DMS114 treated with DMSO at 0.1 percent for 48 hours (cell line): ENCODE data around the gene LRRC49.

Source experiments
- DNase-seq: peaks from one replicate; lab custom pipeline; 2025; ENCODE audit not compliant: unreplicated experiment; lab: John Stamatoyannopoulos, UW

LRRC49 gene

GRCh38 chr15:71048913-71049675, 156.5 kb downstream of the LRRC49 start:
- no peak for DNase-seq

GRCh38 chr15:71049706-71050422, 157.2 kb downstream of the LRRC49 start:
- DNase-seq = no peak

DNA sequence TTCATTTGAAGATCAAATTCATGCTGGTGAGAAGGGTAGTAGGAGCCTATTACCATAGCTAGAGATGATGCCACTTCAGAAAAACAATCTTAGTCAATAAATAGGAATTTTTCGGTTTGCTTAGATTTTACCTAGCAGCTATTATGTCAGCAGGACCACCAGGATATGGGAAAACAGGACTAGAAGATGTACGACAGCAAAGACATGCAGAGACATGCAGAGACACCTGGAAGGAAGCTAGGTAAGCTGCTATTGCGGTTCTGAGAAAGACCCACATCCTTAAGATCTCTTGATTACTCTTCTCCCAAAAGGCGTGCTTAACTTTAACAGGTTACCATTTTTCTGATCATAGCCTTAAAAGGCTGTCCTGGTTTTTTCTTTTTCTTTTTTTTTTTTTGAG, 157.8 kb downstream of the LRRC49 start:
- no peak for DNase-seq

GRCh38 chr15:71051539-71051938, 158.9 kb downstream of the LRRC49 start:
- no peak for DNase-seq

- DNase-seq = no peak
Observed at GRCh38 chr15:71052356-71052755, 159.7 kb downstream of the LRRC49 start.

DNA sequence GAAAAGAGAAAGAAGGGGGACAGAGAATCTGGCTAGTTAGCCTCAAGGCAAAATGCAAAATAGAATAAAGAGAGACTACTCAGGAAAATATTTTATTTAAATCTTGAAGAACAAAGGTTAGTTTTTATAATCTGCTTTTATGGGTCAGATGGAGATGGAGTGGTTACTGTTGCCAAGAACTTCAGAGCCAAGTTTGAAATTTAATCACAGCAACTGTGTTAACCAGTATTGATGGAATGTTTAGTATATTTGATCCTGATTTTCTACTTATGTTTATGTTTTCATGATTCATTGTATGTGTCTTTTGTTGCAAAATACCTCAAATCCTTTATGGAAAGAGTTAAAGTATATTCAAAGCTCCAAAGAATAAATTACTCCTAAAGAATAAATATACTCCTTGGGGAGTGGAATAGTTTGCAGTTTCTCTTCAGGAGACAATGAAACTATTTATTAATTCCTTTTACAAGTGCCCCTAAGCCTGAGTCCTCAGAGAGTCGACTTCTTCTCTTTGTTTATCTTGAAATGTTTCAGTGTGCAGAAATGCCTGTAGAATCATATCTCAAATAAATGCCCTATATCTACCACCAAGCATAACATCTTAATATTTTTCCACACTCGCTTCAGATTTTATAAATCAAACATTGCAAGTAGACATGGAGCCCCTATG, 161.8 kb downstream of the LRRC49 start:
- DNase-seq = no peak

GRCh38 chr15:71055461-71055860, 162.8 kb downstream of the LRRC49 start:
- DNase-seq = no peak

GRCh38 chr15:71056111-71056510, 163.5 kb downstream of the LRRC49 start:
- DNase-seq = no peak

DNA sequence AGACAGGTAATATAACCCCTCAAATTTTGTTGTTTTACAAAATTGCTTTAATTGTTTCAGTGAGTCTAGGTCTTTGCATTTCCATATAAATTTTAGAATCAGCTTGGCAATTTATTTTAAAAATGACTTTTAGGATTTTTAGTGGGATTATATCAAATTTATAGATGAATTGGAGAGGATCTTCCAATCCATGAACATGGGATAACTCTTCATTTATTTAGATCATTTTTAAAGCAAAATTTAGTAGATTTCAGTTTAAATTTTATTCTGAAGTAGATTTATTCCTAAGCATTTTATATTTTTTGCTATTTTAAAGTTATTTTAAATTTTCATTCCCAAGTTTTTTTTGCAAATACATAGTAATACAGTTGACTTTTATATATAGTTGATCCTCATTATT, 164.5 kb downstream of the LRRC49 start:
- DNase-seq = no peak

DNA sequence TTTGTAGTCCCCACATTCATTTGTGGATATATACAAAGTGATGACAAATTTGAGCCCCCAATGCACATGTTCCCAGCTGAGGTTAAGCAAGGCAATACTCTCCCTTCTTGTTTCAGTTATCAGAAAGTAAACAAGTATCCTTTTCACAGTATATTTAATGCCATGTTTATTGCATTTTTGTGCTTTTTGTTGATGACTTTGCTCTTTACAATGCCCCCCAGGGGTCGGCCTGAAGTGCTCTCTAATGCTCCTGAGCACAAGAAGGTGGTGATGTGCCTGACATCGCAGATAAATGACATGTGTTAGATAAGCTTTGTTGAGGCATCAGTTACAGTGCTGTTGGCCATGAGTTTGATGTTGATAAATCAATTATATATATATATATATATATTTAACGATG, 165.0 kb downstream of the LRRC49 start:
- DNase-seq = no peak

DNA sequence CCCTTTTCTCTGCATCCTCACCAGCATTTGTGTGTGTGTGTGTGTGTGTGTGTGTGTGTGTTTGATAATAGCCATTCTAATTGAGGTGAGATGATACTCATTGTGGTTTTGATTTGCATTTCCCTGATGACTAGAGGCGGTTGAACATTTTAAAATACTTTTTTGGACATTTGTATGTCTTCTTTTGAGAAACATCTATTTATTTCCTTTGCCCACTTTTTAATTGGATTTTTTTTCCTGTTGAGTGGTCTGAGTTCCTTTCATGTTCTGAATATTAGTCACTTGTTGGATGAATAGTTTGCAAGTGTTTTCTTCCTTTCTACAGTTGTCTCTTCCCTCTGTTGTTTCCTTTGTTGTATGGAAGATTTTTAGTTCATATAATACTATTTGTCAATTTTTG, 168.4 kb downstream of the LRRC49 start:
- no peak for DNase-seq

DNA sequence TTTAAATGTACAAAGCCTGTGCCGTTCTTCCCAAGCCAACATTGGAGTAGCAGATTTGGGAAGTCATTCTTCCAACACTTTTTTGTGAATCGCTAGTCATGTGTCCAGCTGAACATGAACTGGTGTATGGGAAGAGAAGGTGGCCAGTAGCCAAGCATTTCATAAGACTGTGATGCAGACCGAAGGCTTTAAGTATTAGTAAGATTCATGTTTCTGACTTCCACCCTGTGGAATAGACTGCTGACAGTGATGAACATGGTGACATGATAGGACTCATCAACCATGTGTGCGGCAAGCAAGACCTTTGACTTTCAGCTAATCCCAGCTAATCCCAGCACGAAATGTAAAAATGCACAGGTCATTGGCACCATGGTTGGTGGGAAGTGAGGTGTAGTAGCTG, 174.4 kb downstream of the LRRC49 start:
- DNase-seq = no peak

DNA sequence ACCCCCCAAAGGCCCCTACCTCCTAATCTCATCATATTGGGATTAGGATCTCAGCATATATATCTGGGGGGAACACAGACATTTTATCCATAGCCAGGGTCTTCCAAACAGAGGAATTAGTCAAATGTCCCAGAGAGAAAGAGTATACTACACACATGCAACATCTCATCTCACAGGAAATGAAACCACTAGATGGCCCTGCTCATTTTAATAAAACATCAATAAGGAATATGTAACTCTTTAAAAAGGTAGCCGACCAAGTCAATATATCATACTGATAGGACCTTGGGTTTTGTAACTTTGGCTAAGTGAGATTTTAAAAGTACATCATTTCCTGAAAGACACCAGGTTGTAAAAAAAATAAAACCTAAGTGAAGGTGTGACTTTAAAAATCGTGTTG, 177.1 kb downstream of the LRRC49 start:
- no peak for DNase-seq

GRCh38 chr15:71071529-71071928, 178.9 kb downstream of the LRRC49 start:
- DNase-seq = no peak

DNA sequence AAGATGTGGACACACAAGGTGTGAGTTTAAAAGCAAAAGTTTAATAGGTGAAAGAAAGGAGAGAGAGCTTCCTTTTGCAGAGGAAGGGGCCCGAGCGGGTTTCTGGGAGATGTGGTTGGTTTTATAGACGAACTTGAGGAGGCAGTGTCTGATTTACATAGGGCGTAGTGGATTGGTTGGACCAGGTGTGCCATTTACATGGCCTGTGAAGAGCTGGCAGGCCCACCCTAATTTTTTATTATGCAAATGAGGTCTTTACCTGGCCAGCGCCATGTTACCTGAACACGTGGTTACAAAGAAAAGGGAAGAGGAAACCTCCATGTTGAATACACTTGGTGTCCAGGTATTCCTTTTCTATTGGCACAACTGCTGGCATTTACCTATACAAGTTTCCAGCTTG, 179.8 kb downstream of the LRRC49 start:
- no peak for DNase-seq

DNA sequence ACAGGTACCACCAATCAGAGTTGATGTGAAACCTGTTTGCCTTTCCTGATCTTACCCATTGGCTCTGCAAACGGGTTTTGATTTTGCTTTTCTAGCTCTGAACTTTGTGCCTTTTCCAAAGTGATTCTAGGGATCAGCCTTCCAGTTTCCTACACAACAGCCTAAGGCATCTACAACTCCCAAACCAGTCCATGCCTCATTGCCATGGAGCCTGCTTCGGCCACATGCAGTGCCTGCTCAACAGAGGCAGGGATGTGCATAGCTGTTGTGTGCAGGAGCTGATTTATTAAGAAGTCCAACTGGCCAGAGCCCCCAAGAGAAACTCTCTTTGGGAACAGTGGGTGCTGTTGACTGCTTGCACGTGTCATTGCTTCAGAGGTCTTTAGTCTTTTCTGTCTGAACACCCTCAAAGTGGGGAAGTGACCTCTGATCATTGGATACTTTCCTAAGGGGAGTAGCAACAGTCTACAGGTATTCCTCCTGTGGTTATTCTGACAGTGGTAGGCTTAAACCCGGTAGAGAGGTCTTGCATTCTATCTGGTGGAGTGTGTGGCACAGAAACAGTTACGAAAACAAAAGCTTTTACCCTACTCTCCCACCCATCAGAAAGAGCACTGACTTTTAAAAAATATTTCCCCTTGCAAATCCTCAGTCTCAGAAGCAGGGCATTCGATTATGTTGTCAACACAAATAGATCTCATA, 186.0 kb downstream of the LRRC49 start:
- no peak for DNase-seq

DNA sequence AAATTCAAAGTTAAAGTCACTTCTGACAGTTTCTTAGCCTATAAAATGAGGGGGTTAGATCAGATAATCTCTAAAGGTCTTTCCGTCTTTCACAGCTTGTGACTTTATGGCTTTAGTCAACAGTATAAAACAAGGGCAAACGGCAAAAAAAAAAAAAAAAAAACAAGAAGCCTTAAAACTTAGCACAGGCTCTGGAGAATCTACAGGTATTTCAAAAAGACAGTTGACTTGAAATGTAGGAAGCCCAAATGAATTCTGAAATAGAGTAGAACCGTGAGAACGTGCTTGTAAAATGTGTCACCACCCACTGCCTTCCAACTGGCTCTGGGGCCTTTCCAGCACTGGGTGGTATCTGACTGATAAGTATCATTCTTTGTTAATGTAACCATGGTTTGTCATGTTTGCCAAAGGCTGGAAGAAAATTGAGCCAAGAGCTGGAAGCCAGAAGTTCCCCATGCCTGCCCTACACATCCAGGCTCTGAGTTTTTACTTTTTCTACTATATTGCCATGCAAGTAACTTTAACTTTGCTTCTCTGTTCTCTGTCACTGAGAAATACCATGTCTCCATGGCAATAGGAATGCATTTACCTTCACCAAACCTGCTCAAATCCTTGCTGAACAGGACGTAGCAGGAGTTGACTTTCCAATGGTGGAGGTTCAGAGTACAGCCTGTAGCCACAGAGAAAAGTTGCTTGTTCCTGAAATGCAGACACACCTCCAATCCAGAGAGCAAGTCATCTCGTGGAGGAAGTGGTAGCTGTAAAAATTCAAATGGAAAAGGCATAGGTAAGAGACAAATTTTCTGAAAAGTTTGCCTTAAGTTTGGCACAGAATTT, 186.8 kb downstream of the LRRC49 start:
- no peak for DNase-seq

DNA sequence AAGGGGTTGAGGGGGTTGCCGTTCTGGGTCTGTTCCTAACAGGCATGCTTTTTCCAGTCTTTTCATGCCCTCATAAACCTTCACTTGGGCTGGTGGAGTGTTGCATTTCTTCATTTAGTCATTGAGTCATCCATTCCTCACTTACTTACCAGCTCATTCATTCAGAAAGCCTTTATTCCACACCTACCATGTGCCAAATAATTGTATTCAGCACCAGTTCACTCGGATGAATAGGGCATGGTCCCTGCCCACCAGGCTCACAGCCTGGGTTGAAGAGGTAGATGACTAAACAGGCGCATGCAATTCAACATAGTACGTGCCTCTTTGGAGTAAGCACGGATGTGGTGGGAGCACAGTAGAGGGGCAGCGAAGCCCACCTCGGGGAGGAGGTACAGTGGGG, 187.5 kb downstream of the LRRC49 start:
- no peak for DNase-seq

DNA sequence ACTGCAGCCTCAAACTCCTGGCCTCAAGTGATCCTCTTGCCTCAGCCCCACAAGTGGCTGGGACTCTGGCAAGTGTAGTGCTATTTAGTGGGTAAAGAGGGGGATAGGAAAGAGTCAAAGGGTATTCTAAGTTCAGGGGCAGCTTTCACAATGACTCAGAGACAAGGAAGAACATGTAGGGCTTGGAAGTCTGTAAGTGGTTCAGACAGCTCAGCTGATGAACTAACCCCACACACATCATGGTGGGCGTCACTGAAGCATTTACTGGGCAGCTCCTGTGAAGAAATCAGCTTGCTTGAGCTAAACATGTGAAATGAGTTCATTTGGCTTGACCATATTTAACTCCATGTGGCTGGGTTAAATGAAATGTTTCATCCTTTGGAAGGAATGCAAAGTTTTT, 188.1 kb downstream of the LRRC49 start:
- no peak for DNase-seq

DNA sequence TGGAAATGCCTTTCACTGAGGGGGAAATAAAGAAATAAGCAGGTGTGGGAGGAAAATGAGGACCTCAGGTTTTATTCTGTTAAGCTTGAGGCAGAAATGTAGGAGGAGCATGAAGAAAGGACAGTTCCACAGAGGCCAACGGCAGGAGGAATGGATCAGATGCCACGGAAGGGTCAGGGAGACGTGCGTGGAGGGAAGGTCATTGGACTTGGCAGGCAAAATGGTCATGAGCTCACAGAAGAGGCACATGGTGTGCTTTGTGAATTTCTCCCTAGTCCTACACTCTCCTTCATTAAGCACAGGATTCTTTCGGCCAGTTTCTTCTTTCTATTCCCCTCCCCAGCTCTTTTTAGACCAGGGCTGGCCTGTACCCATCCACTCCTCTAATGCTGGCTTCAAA, 190.2 kb downstream of the LRRC49 start:
- DNase-seq = no peak

- no peak for DNase-seq
Observed at GRCh38 chr15:71083349-71083748, 190.7 kb downstream of the LRRC49 start.
